ENCODE measurements around the gene KCNG4.

Gene KCNG4

GRCh38 chr16:84262939-84263338 is 23.1 kb upstream of the KCNG4 start:
- DNase-seq (ENCODE audit: low read depth) = no peak

GRCh38 chr16:84262031-84262430 is 22.2 kb upstream of the KCNG4 start:
- no peak for DNase-seq (ENCODE audit: low read depth)

GRCh38 chr16:84260766-84261554 is 21.1 kb upstream of the KCNG4 start:
- DNase-seq (ENCODE audit: low read depth) = no peak

GRCh38 chr16:84259691-84260090 is 19.9 kb upstream of the KCNG4 start:
- no peak for DNase-seq (ENCODE audit: low read depth)

GRCh38 chr16:84258266-84258665 is 18.5 kb upstream of the KCNG4 start:
- DNase-seq (ENCODE audit: low read depth) = no peak

- no peak for DNase-seq (ENCODE audit: low read depth)
These were observed 15.4 kb upstream of the KCNG4 start for GRCh38 chr16:84255050-84255810.

- DNase-seq (ENCODE audit: low read depth) = no peak
These were observed 14.2 kb upstream of the KCNG4 start for GRCh38 chr16:84254062-84254461.

GRCh38 chr16:84253173-84253572 is 13.4 kb upstream of the KCNG4 start:
- DNase-seq (ENCODE audit: low read depth) = no peak

GRCh38 chr16:84252184-84252583 is 12.4 kb upstream of the KCNG4 start:
- DNase-seq (ENCODE audit: low read depth) = no peak

- no peak for DNase-seq (ENCODE audit: low read depth)
These were observed 8.0 kb upstream of the KCNG4 start for GRCh38 chr16:84247844-84248243.

GRCh38 chr16:84247331-84247730 is 7.5 kb upstream of the KCNG4 start:
- no peak for DNase-seq (ENCODE audit: low read depth)

GRCh38 chr16:84246679-84247077 is 6.9 kb upstream of the KCNG4 start:
- no peak for DNase-seq (ENCODE audit: low read depth)

- no peak for DNase-seq (ENCODE audit: low read depth)
These were observed 6.3 kb upstream of the KCNG4 start for GRCh38 chr16:84245956-84246678.

GRCh38 chr16:84244728-84245127 is 4.9 kb upstream of the KCNG4 start:
- DNase-seq (ENCODE audit: low read depth) = no peak

GRCh38 chr16:84243732-84244131 is 3.9 kb upstream of the KCNG4 start:
- DNase-seq (ENCODE audit: low read depth) = no peak

GRCh38 chr16:84242839-84243238 is 3.0 kb upstream of the KCNG4 start:
- no peak for DNase-seq (ENCODE audit: low read depth)

- DNase-seq (ENCODE audit: low read depth) = no peak
These were observed 2.0 kb upstream of the KCNG4 start for GRCh38 chr16:84241778-84242177.

GRCh38 chr16:84240455-84240854 is 643 bp upstream of the KCNG4 start:
- DNase-seq (ENCODE audit: low read depth) = no peak

GRCh38 chr16:84239141-84239769 is 557 bp downstream of the KCNG4 start:
- DNase-seq (ENCODE audit: low read depth) = no peak

GRCh38 chr16:84237994-84238750 is 1.6 kb downstream of the KCNG4 start:
- DNase-seq (ENCODE audit: low read depth) = no peak

- no peak for DNase-seq (ENCODE audit: low read depth)
These were observed 3.1 kb downstream of the KCNG4 start for GRCh38 chr16:84236671-84237070.

Data from non-pigmented ciliary epithelial cell (primary cell).